ENCODE data around the gene DLGAP4. TPM values are rescaled to one million over a fixed set of nuclear protein-coding genes. Genes with fewer than 3 reads are reported as not detected.

DLGAP4 gene
- total and polyA plus RNA-seq, 7 donors: 53.5 to 151 (median 90.4) TPM

GRCh38 chr20:36262440-36262839 is 43.7 kb upstream of the DLGAP4 start:
- H3K9me3 ChIP-seq: no peaks in the 10 kb centered on the region
- 79 to 89% (median 88%) methylated on average over 12 of the region's 12 CpGs for WGBS, 3 donors
- H3K36me3 ChIP-seq (ENCODE audit: insufficient read depth in 1 of 2, low read depth in 1 of 2): peaks cover 0 to 3% of the 10 kb centered on the region in 2 donors
- H3K4me1 ChIP-seq: no peaks in the 10 kb centered on the region
- H3K4me3 ChIP-seq: no peak overlapping the region
- DNase-seq (peak in 1 of 2 donors; percentile 17), ATAC-seq (no peak)
- no peak overlapping the region for H3K27ac ChIP-seq
- no peaks in the 10 kb centered on the region for H3K27me3 ChIP-seq (ENCODE audit: insufficient read depth in 3 of 3, low read length in 2 of 3)
- no peak for TF ChIP-seq CTCF (IDR thresholded peaks at IDR 0.05)
- intact Hi-C loops (cut with DNase I): no loop called here

GRCh38 chr20:36264426-36265246 is 41.5 kb upstream of the DLGAP4 start:
- H3K27ac ChIP-seq: no peak overlapping the region
- intact Hi-C loops (cut with DNase I): no loop called here
- 90 to 91% (median 90%) methylated on average over 20 of the region's 20 CpGs for WGBS, 3 donors
- H3K4me3 ChIP-seq: no peak overlapping the region
- H3K27me3 ChIP-seq (ENCODE audit: insufficient read depth in 3 of 3, low read length in 2 of 3): no peaks in the 10 kb centered on the region
- H3K36me3 ChIP-seq (ENCODE audit: insufficient read depth in 1 of 2, low read depth in 1 of 2): no peaks in the 10 kb centered on the region
- ATAC-seq: no peak
- no peaks in the 10 kb centered on the region for H3K4me1 ChIP-seq
- peak in 1 of 2 donors; percentile 48 for DNase-seq
- TF ChIP-seq CTCF (IDR thresholded peaks at IDR 0.05): no peak
- H3K9me3 ChIP-seq: no peaks in the 10 kb centered on the region

- H3K27ac ChIP-seq: no peak overlapping the region
- H3K36me3 ChIP-seq (ENCODE audit: insufficient read depth in 1 of 2, low read depth in 1 of 2): no peaks in the 10 kb centered on the region
- 85 to 92% (median 85%) methylated on average over 6 of the region's 6 CpGs for WGBS, 3 donors
- H3K4me3 ChIP-seq: no peak overlapping the region
- TF ChIP-seq CTCF (IDR thresholded peaks at IDR 0.05): no peak
- peak in 1 of 2 donors; percentile 22 for DNase-seq
- H3K27me3 ChIP-seq (ENCODE audit: insufficient read depth in 3 of 3, low read length in 2 of 3): no peaks in the 10 kb centered on the region
- no peaks in the 10 kb centered on the region for H3K9me3 ChIP-seq
- intact Hi-C loops (cut with DNase I): no loop called here
- ATAC-seq: no peak
- H3K4me1 ChIP-seq: no peaks in the 10 kb centered on the region
Observed at GRCh38 chr20:36266189-36266588, 40.0 kb upstream of the DLGAP4 start.

- H3K36me3 ChIP-seq (ENCODE audit: insufficient read depth in 1 of 2, low read depth in 1 of 2): no peaks in the 10 kb centered on the region
- TF ChIP-seq CTCF (IDR thresholded peaks at IDR 0.05): no peak
- intact Hi-C loops (cut with DNase I): no loop called here
- no peak overlapping the region for H3K4me3 ChIP-seq
- 70 to 77% (median 73%) methylated on average over 24 of the region's 24 CpGs for WGBS, 3 donors
- H3K9me3 ChIP-seq: no peaks in the 10 kb centered on the region
- ATAC-seq (no peak), DNase-seq (peak in 1 of 2 donors; percentile 11)
- no peaks in the 10 kb centered on the region for H3K27me3 ChIP-seq (ENCODE audit: insufficient read depth in 3 of 3, low read length in 2 of 3)
- H3K4me1 ChIP-seq: no peaks in the 10 kb centered on the region
- no peak overlapping the region for H3K27ac ChIP-seq
Observed at GRCh38 chr20:36267605-36268381, 38.3 kb upstream of the DLGAP4 start.

Data from psoas muscle (tissue), 8 donors.